Kidney capillary endothelial cell (primary cell): ENCODE measurements around the gene RPL29.

Source experiments
- DNase-seq: peaks from one replicate; pipeline ENCODE4 v3.0.0-alpha.2; 2018; ENCODE audit warnings: low spot score

RPL29 gene

GRCh38 chr3:51982352-51982837 lies 13.3 kb downstream of the RPL29 start:
- no peak for DNase-seq

- no peak for DNase-seq
These were observed 15.4 kb downstream of the RPL29 start for GRCh38 chr3:51980253-51980652.

- DNase-seq: no peak
These were observed 17.6 kb downstream of the RPL29 start for GRCh38 chr3:51978143-51978502.

- no peak for DNase-seq
These were observed 18.1 kb downstream of the RPL29 start for GRCh38 chr3:51977446-51978142.

- peak; percentile 28 for DNase-seq
These were observed 19.7 kb downstream of the RPL29 start for GRCh38 chr3:51975852-51976549.

- peak; percentile 59 for DNase-seq
These were observed 20.5 kb downstream of the RPL29 start, which contains the start of gene ABHD14A for GRCh38 chr3:51974963-51975851. ABHD14A (plus strand) TSS chr3:51975064; CDS start chr3:51975136, 72 bp downstream.

- no peak for DNase-seq
These were observed 21.3 kb downstream of the RPL29 start for GRCh38 chr3:51974277-51974962.

- DNase-seq: no peak
These were observed 24.3 kb downstream of the RPL29 start for GRCh38 chr3:51971350-51971749.

- no peak for DNase-seq
These were observed 24.9 kb downstream of the RPL29 start for GRCh38 chr3:51970606-51971300.

- no peak for DNase-seq
These were observed 25.9 kb downstream of the RPL29 start for GRCh38 chr3:51969841-51970240.

- DNase-seq: no peak
These were observed 26.6 kb downstream of the RPL29 start for GRCh38 chr3:51968883-51969678.

GRCh38 chr3:51968170-51968775 lies 27.4 kb downstream of the RPL29 start:
- peak; percentile 25 for DNase-seq

GRCh38 chr3:51967384-51968169 lies 28.1 kb downstream of the RPL29 start, which contains the start of gene PCBP4:
PCBP4 (minus strand) TSS chr3:51967454; CDS start chr3:51961240, 6,214 bp downstream.
- peak; percentile 26 for DNase-seq

- DNase-seq: no peak
These were observed 28.7 kb downstream of the RPL29 start for GRCh38 chr3:51966922-51967383.

GRCh38 chr3:51966486-51966885 lies 29.2 kb downstream of the RPL29 start:
- DNase-seq: no peak

- no peak for DNase-seq
These were observed 29.7 kb downstream of the RPL29 start for GRCh38 chr3:51966016-51966415.

GRCh38 chr3:51964521-51964920 lies 31.2 kb downstream of the RPL29 start:
- DNase-seq: no peak

- DNase-seq: no peak
These were observed 31.7 kb downstream of the RPL29 start for GRCh38 chr3:51963951-51964451.
